OCI-LY7 (cell line): ENCODE data around the gene GOLGA6L6. TPM values are rescaled to one million over a fixed set of nuclear protein-coding genes. Genes with fewer than 3 reads are reported as not detected.
"Not testable (repeated sequence)": the region's sequence is repeated elsewhere in the genome, so short reads cannot be mapped to it uniquely, and the experiment has no call there.

Experiments used
- Bru-seq: library from RNA; stranded (reverse); fragments of 400-500 nt; gene quantifications from one replicate; lab custom pipeline; 2021; lab: Mats Ljungman, UMichigan
- BruChase-seq, 2 experiments: library from RNA; stranded (reverse); fragments of 400-500 nt; gene quantifications; one replicate each; lab custom pipeline; 2021; lab: Mats Ljungman, UMichigan
- BruUV-seq: library from RNA; stranded (reverse); fragments of 400-500 nt; replicated peaks from 2 replicates; lab custom pipeline; 2021; lab: Mats Ljungman, UMichigan
- CTCF ChIA-PET: fragments of 300-600 bp; sonication (Branson Sonifier 250); formaldehyde crosslinking; loops from one replicate; lab custom pipeline; 2022; ENCODE audit warnings: antibody characterized with exemption; ENCODE audit not compliant: unreplicated experiment; lab: Charles Lee
- POLR2A ChIA-PET: fragments of 300-600 bp; sonication (Branson Sonifier 250); formaldehyde crosslinking; loops from one replicate; lab custom pipeline; 2022; ENCODE audit warnings: antibody characterized with exemption; lab: Charles Lee
- DNase-seq: peaks from one replicate; pipeline ENCODE4 v3.0.0-alpha.2; 2015; ENCODE audit warnings: low spot score
- H2AFZ ChIP-seq: fragments of 200-600 bp; sonication (generic), shearing (Covaris generic); 2 replicates; pipeline ENCODE4 v1.6.1; 2014; ENCODE audit warnings: mild to moderate bottlenecking, antibody characterized with exemption, low read length, moderate library complexity
- H3K27ac ChIP-seq: fragments of 200-600 bp; sonication (generic); 2 replicates; pipeline ENCODE4 v1.5.1; 2014; ENCODE audit warnings: mixed run types, low read depth, mild to moderate bottlenecking, moderate library complexity, low read length, inconsistent platforms; ENCODE audit not compliant: poor library complexity, severe bottlenecking
- H3K36me3 ChIP-seq: fragments of 200-600 bp; sonication (generic); 2 replicates; pipeline ENCODE4 v1.6.1; 2014; ENCODE audit warnings: mild to moderate bottlenecking, antibody characterized with exemption, low read length, moderate library complexity, mixed read lengths; ENCODE audit not compliant: insufficient read depth
- H3K4me1 ChIP-seq: fragments of 200-600 bp; sonication (generic); 2 replicates; pipeline ENCODE4 v1.5.1; 2014; ENCODE audit warnings: mild to moderate bottlenecking, low read length; ENCODE audit not compliant: insufficient read depth, poor library complexity, severe bottlenecking
- H3K4me2 ChIP-seq: fragments of 200-600 bp; sonication (generic); 2 replicates; pipeline ENCODE4 v1.6.1; 2014; ENCODE audit warnings: mild to moderate bottlenecking, low read length
- H3K4me3 ChIP-seq: fragments of 200-600 bp; sonication (generic); 2 replicates; pipeline ENCODE4 v1.5.1; 2014; ENCODE audit warnings: mild to moderate bottlenecking, low read depth, low read length; ENCODE audit not compliant: poor library complexity, severe bottlenecking
- H3K79me2 ChIP-seq: fragments of 200-600 bp; sonication (generic); 2 replicates; pipeline ENCODE4 v1.6.1; 2016; ENCODE audit warnings: low read depth, mild to moderate bottlenecking, low read length, moderate library complexity, mixed read lengths; ENCODE audit not compliant: insufficient read depth
- H3K9me2 ChIP-seq: fragments of 200-600 bp; sonication (generic); 2 replicates; pipeline ENCODE4 v1.6.1; 2016; ENCODE audit warnings: mild to moderate bottlenecking, low read length, mixed read lengths; ENCODE audit not compliant: insufficient read depth
- H3K9me3 ChIP-seq: fragments of 200-600 bp; sonication (generic); 2 replicates; pipeline ENCODE4 v1.6.1; 2014; ENCODE audit warnings: mild to moderate bottlenecking, mixed run types, low read length, mixed read lengths
- H4K20me1 ChIP-seq: fragments of 200-600 bp; sonication (generic); 2 replicates; pipeline ENCODE4 v1.6.1; 2014; ENCODE audit warnings: mild to moderate bottlenecking, antibody characterized with exemption, low read length, moderate library complexity, mixed read lengths; ENCODE audit not compliant: insufficient read depth
- intact Hi-C: fragments of 100-400 bp; cut with micrococcal nuclease; formaldehyde crosslinking; loops from one replicate; pipeline ENCODE4 v1.10.0; 2022; ENCODE audit not compliant: unreplicated experiment
- long read RNA-seq: library from polyadenylated mRNA; stranded (forward); transcript quantifications from one replicate; pipeline ENCODE4 v2.0.0, GENCODE V29; 2022
- total RNA-seq, 2 experiments: library from RNA; depleted of rRNA in 1 of 2; stranded (reverse); fragments of >200 nt in 1 of 2; shearing (Covaris generic) in 1 of 2; gene quantifications; 2 replicates each; pipeline ENCODE4 v1.2.3, GENCODE V29; 2014 to 2022

Gene GOLGA6L6
- total RNA-seq (2014; rRNA removed; shearing (Covaris generic)) (not detected in 2 replicates), total RNA-seq (2022) (not detected in 2 replicates), Bru-seq, nascent RNA (not detected), BruChase-seq, experiment 1, labeled RNA remaining after a 6-hour chase (not detected), BruChase-seq, experiment 2, labeled RNA remaining after a 2-hour chase (not detected)
- long read RNA-seq = 0 reads

GRCh38 chr15:20541700-20542099 lies at the start of gene GOLGA6L6:
GOLGA6L6 (minus strand) TSS chr15:20541800; CDS start chr15:20541709, 91 bp downstream.
- H3K9me3 ChIP-seq, H3K4me1 ChIP-seq, H3K27ac ChIP-seq, intact Hi-C loops, H3K4me3 ChIP-seq, H4K20me1 ChIP-seq, H3K36me3 ChIP-seq, CTCF ChIA-PET, H3K79me2 ChIP-seq, BruUV-seq, POLR2A ChIA-PET, H2AFZ ChIP-seq, DNase-seq, H3K4me2 ChIP-seq, H3K9me2 ChIP-seq: not testable (repeated sequence)

DNA sequence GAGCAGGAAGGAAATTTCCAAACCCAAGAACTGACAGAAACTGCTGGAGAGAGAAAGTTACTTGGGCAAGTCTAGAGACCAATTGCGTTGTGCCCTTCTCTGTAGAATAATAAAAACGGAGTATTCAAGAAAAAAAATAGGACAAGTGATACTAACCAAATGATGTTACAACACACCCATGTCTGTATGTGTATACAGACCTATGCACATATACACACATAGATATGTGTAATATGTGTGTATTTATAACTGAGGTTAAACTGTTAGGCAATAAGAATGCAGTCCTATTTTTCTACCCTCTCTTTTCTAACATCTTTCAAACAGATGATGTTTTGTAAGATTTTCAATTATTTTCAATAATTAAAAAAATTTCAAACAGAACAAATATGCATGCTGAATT lies 48.5 kb upstream of the GOLGA6L6 start:
- DNase-seq, H3K36me3 ChIP-seq, H3K4me1 ChIP-seq, H3K4me3 ChIP-seq, CTCF ChIA-PET, H3K9me2 ChIP-seq, intact Hi-C loops, H3K4me2 ChIP-seq, H3K79me2 ChIP-seq, H3K9me3 ChIP-seq, H3K27ac ChIP-seq, H4K20me1 ChIP-seq, POLR2A ChIA-PET, H2AFZ ChIP-seq, BruUV-seq: not testable (repeated sequence)

GRCh38 chr15:20586821-20587220 lies 45.2 kb upstream of the GOLGA6L6 start:
- H3K79me2 ChIP-seq, DNase-seq, POLR2A ChIA-PET, intact Hi-C loops, CTCF ChIA-PET, H3K36me3 ChIP-seq, H3K4me2 ChIP-seq, H3K27ac ChIP-seq, H4K20me1 ChIP-seq, H3K9me2 ChIP-seq, H2AFZ ChIP-seq, BruUV-seq, H3K4me1 ChIP-seq, H3K9me3 ChIP-seq, H3K4me3 ChIP-seq: not testable (repeated sequence)

GRCh38 chr15:20582726-20583115 lies 41.1 kb upstream of the GOLGA6L6 start:
- BruUV-seq, intact Hi-C loops, H3K4me3 ChIP-seq, H3K36me3 ChIP-seq, H2AFZ ChIP-seq, H4K20me1 ChIP-seq, H3K79me2 ChIP-seq, CTCF ChIA-PET, H3K4me1 ChIP-seq, H3K27ac ChIP-seq, H3K9me3 ChIP-seq, DNase-seq, H3K4me2 ChIP-seq, H3K9me2 ChIP-seq, POLR2A ChIA-PET: not testable (repeated sequence)

GRCh38 chr15:20582109-20582725 lies 40.6 kb upstream of the GOLGA6L6 start:
- H3K9me3 ChIP-seq, BruUV-seq, H2AFZ ChIP-seq, H3K4me3 ChIP-seq, H3K9me2 ChIP-seq, H3K4me2 ChIP-seq, H3K27ac ChIP-seq, H3K79me2 ChIP-seq, CTCF ChIA-PET, H4K20me1 ChIP-seq, intact Hi-C loops, H3K36me3 ChIP-seq, H3K4me1 ChIP-seq, DNase-seq, POLR2A ChIA-PET: not testable (repeated sequence)

GRCh38 chr15:20581261-20582108 lies 39.9 kb upstream of the GOLGA6L6 start:
- H4K20me1 ChIP-seq, H3K4me2 ChIP-seq, H3K4me1 ChIP-seq, CTCF ChIA-PET, H3K27ac ChIP-seq, intact Hi-C loops, H3K79me2 ChIP-seq, POLR2A ChIA-PET, H3K36me3 ChIP-seq, DNase-seq, BruUV-seq, H3K9me3 ChIP-seq, H2AFZ ChIP-seq, H3K9me2 ChIP-seq, H3K4me3 ChIP-seq: not testable (repeated sequence)
